CD4-positive, CD25-positive, alpha-beta regulatory T cell (primary cell): ENCODE data around the gene EFCAB11. TPM values are rescaled to one million over a fixed set of nuclear protein-coding genes. Genes with fewer than 3 reads are reported as not detected.

Source experiments
- ATAC-seq, 2 donors: fragments of 150-1000 bp; cut with Tn5 transposase; one replicate each; pipeline ENCODE4 v1.10.0; 2021; ENCODE audit warnings: low read depth in 2 of 2, moderate number of reproducible peaks in 2 of 2, moderate library complexity in 1 of 2
- DNase-seq, 3 donors: peaks; one replicate each; pipeline versions ENCODE4 v3.0.0 to v3.0.0-alpha.2; 2012 to 2022; ENCODE audit warnings: mixed read lengths in 1 of 3
- H3K27ac ChIP-seq: one replicate; pipeline ENCODE4 v1.7.0; 2013; ENCODE audit warnings: mild to moderate bottlenecking, low read length; ENCODE audit not compliant: insufficient read depth, poor library complexity, severe bottlenecking
- H3K27me3 ChIP-seq: one replicate; pipeline ENCODE4 v1.7.0; 2013; ENCODE audit warnings: low read length; ENCODE audit not compliant: control insufficient read depth, insufficient read depth
- H3K36me3 ChIP-seq: one replicate; pipeline ENCODE4 v1.7.0; 2013; ENCODE audit warnings: mild to moderate bottlenecking, low read length, moderate library complexity; ENCODE audit not compliant: control insufficient read depth, insufficient read depth
- H3K4me1 ChIP-seq: 2 replicates; pipeline ENCODE4 v1.7.0; 2013; ENCODE audit warnings: mild to moderate bottlenecking, low read length; ENCODE audit not compliant: insufficient read depth, control insufficient read depth, poor library complexity, severe bottlenecking
- H3K4me3 ChIP-seq: one replicate; pipeline ENCODE4 v1.7.0; 2013; ENCODE audit warnings: low read depth, mild to moderate bottlenecking, low read length, moderate library complexity
- H3K9me3 ChIP-seq, 2 experiments: 1 replicate in 1 of 2; 2 replicates in 1 of 2; pipeline ENCODE4 v1.7.0; 2013; ENCODE audit warnings: low read length in 2 of 2, mild to moderate bottlenecking in 1 of 2, moderate library complexity in 1 of 2; ENCODE audit not compliant: control insufficient read depth in 2 of 2
- H3K27ac Mint-ChIP-seq, 3 donors: one replicate each; pipeline ENCODE4 v1.8.0; 2020 to 2022; ENCODE audit warnings: mild to moderate bottlenecking in 3 of 3, mixed read lengths in 3 of 3, moderate library complexity in 2 of 3
- H3K27me3 Mint-ChIP-seq: one replicate; pipeline ENCODE4 v1.8.0; 2022; ENCODE audit warnings: mild to moderate bottlenecking, mixed read lengths
- H3K36me3 Mint-ChIP-seq: one replicate; pipeline ENCODE4 v1.8.0; 2020; ENCODE audit warnings: mixed read lengths
- H3K4me1 Mint-ChIP-seq, 4 donors: one replicate each; pipeline ENCODE4 v1.8.0; 2020 to 2022; ENCODE audit warnings: mixed read lengths in 4 of 4, mild to moderate bottlenecking in 1 of 4
- H3K4me3 Mint-ChIP-seq, 4 donors: one replicate each; pipeline ENCODE4 v1.8.0; 2020 to 2022; ENCODE audit warnings: mild to moderate bottlenecking in 4 of 4, mixed read lengths in 4 of 4, moderate library complexity in 3 of 4
- H3K9me3 Mint-ChIP-seq, 7 donors: one replicate each; pipeline ENCODE4 v1.8.0; 2020 to 2022; ENCODE audit warnings: mixed read lengths in 7 of 7, mild to moderate bottlenecking in 3 of 7, moderate library complexity in 2 of 7
- polyA plus RNA-seq, 4 donors: library from polyadenylated mRNA; unstranded; fragments of 300-500 nt; fragmentation: Illumina TruSeq; gene quantifications; one replicate each; pipeline ENCODE4 v1.2.3, GENCODE V29; 2021
- total RNA-seq: library from RNA; stranded (reverse); gene quantifications from one replicate; pipeline ENCODE4 v1.2.3, GENCODE V29; 2022

The EFCAB11 gene
- total and polyA plus RNA-seq, 5 donors from 2014 or later = 0.84 to 2.9 (median 1.6) TPM

GRCh38 chr14:89807892-89808291 is 146.6 kb downstream of the EFCAB11 start:
- H3K4me1 Mint-ChIP-seq = no peaks in the 10 kb centered on the region
- no peak overlapping the region for H3K27ac Mint-ChIP-seq
- Histone ChIP-seq H3K27me3 (peaks cover 5% of the 10 kb centered on the region), H3K36me3 (no peaks in the 10 kb centered on the region), H3K27ac (no peak overlapping the region), H3K4me3 (no peak overlapping the region), H3K9me3 (no peaks in the 10 kb centered on the region), H3K4me1 (no peaks in the 10 kb centered on the region)
- ATAC-seq (no peak), DNase-seq (no peak)
- H3K27me3 Mint-ChIP-seq = peaks cover 17% of the 10 kb centered on the region
- H3K36me3 Mint-ChIP-seq = no peaks in the 10 kb centered on the region
- no peak overlapping the region for H3K4me3 Mint-ChIP-seq
- no peaks in the 10 kb centered on the region for H3K9me3 Mint-ChIP-seq

DNA sequence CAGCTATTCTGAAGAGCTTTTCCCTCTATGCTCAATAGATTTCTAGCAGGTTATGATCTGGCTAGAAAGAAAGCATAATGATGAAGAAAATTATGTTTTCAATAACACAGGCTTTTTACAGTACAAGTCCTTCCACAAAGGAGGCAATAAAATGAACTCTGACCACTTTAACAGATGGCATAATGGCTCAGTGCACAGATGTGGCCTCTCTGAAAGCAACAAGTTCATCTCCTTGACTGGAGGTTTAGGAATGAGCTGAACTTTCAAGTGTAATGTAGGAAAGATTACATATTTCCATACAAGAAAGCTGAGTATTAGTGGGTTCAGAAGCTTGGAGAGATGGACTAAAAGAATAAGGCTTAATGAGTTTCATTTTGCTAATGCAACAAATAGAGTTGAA is 147.4 kb downstream of the EFCAB11 start:
- H3K4me1 ChIP-seq = no peaks in the 10 kb centered on the region
- H3K9me3 ChIP-seq = no peaks in the 10 kb centered on the region
- no peaks in the 10 kb centered on the region for H3K9me3 Mint-ChIP-seq
- no peaks in the 10 kb centered on the region for H3K36me3 ChIP-seq
- ATAC-seq (no peak), DNase-seq (no peak)
- no peaks in the 10 kb centered on the region for H3K36me3 Mint-ChIP-seq
- peaks cover 9% of the 10 kb centered on the region for H3K27me3 Mint-ChIP-seq
- H3K27ac Mint-ChIP-seq = no peak overlapping the region
- peaks cover 2% of the 10 kb centered on the region for H3K27me3 ChIP-seq
- no peak overlapping the region for H3K27ac ChIP-seq
- no peaks in the 10 kb centered on the region for H3K4me1 Mint-ChIP-seq
- no peak overlapping the region for H3K4me3 ChIP-seq
- no peak overlapping the region for H3K4me3 Mint-ChIP-seq

- Histone ChIP-seq H3K4me1 (no peaks in the 10 kb centered on the region), H3K27me3 (peaks cover 2% of the 10 kb centered on the region), H3K27ac (no peak overlapping the region), H3K36me3 (no peaks in the 10 kb centered on the region), H3K4me3 (no peak overlapping the region), H3K9me3 (no peaks in the 10 kb centered on the region)
- DNase-seq (no peak), ATAC-seq (no peak)
- Mint-ChIP-seq H3K27ac (no peak overlapping the region), H3K36me3 (no peaks in the 10 kb centered on the region), H3K4me3 (no peak overlapping the region), H3K9me3 (no peaks in the 10 kb centered on the region), H3K4me1 (no peaks in the 10 kb centered on the region), H3K27me3 (peaks cover 8% of the 10 kb centered on the region)
Observed at GRCh38 chr14:89806451-89806850, 148.1 kb downstream of the EFCAB11 start.

DNA sequence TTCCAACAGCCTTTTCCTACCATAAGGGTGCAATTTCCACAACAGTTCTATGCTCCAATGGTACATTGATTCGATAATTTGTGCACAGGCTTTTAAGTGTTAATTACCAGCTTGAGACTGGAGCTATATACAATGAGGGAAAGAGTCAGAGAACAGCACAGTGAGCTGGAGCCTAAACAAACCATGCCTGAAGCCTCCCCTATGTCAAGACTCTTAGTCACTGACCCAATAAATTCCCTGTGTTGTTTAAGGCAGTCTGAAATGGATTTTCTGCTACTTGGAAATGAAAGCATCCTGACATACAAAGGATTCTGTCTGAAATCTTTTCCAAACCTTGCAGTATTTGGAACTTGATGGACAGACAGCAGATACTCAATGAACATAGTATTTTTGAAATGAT is 149.0 kb downstream of the EFCAB11 start:
- no peak overlapping the region for H3K27ac ChIP-seq
- Mint-ChIP-seq H3K4me1 (peaks cover 0 to 2% (median 0%) of the 10 kb centered on the region in 4 donors), H3K9me3 (no peaks in the 10 kb centered on the region), H3K27me3 (peaks cover 4% of the 10 kb centered on the region), H3K36me3 (no peaks in the 10 kb centered on the region), H3K4me3 (no peak overlapping the region), H3K27ac (no peak overlapping the region)
- DNase-seq (no peak), ATAC-seq (no peak)
- H3K4me3 ChIP-seq = no peak overlapping the region
- no peaks in the 10 kb centered on the region for H3K36me3 ChIP-seq
- H3K9me3 ChIP-seq = no peaks in the 10 kb centered on the region
- no peaks in the 10 kb centered on the region for H3K4me1 ChIP-seq
- peaks cover 2% of the 10 kb centered on the region for H3K27me3 ChIP-seq

- Mint-ChIP-seq H3K27me3 (peaks cover 4% of the 10 kb centered on the region), H3K9me3 (no peaks in the 10 kb centered on the region), H3K4me3 (no peak overlapping the region), H3K36me3 (no peaks in the 10 kb centered on the region), H3K27ac (no peak overlapping the region), H3K4me1 (peaks cover 0 to 2% (median 0%) of the 10 kb centered on the region in 4 donors)
- Histone ChIP-seq H3K27me3 (peaks cover 2% of the 10 kb centered on the region), H3K27ac (no peak overlapping the region), H3K4me3 (no peak overlapping the region), H3K36me3 (no peaks in the 10 kb centered on the region), H3K9me3 (no peaks in the 10 kb centered on the region), H3K4me1 (no peaks in the 10 kb centered on the region)
- DNase-seq (no peak), ATAC-seq (no peak)
Observed at GRCh38 chr14:89803542-89803941, 151.0 kb downstream of the EFCAB11 start.

- Mint-ChIP-seq H3K27me3 (peaks cover 4% of the 10 kb centered on the region), H3K36me3 (no peaks in the 10 kb centered on the region), H3K4me1 (peaks cover 0 to 2% (median 0%) of the 10 kb centered on the region in 4 donors), H3K9me3 (no peaks in the 10 kb centered on the region), H3K27ac (no peak overlapping the region), H3K4me3 (no peak overlapping the region)
- Histone ChIP-seq H3K4me1 (no peaks in the 10 kb centered on the region), H3K9me3 (no peaks in the 10 kb centered on the region), H3K36me3 (no peaks in the 10 kb centered on the region), H3K4me3 (no peak overlapping the region), H3K27ac (no peak overlapping the region), H3K27me3 (no peaks in the 10 kb centered on the region)
- DNase-seq = no peak
- no peak for ATAC-seq
Observed at GRCh38 chr14:89801136-89801535, 153.4 kb downstream of the EFCAB11 start.

- Mint-ChIP-seq H3K9me3 (no peaks in the 10 kb centered on the region), H3K36me3 (no peaks in the 10 kb centered on the region), H3K27me3 (no peaks in the 10 kb centered on the region), H3K4me1 (peaks cover 0 to 2% (median 0%) of the 10 kb centered on the region in 4 donors), H3K27ac (no peak overlapping the region), H3K4me3 (no peak overlapping the region)
- no peak for DNase-seq
- Histone ChIP-seq H3K27ac (no peak overlapping the region), H3K27me3 (no peaks in the 10 kb centered on the region), H3K4me1 (no peaks in the 10 kb centered on the region), H3K4me3 (no peak overlapping the region), H3K9me3 (no peaks in the 10 kb centered on the region), H3K36me3 (no peaks in the 10 kb centered on the region)
- ATAC-seq = no peak
Observed at GRCh38 chr14:89798212-89798773, 156.2 kb downstream of the EFCAB11 start.

DNA sequence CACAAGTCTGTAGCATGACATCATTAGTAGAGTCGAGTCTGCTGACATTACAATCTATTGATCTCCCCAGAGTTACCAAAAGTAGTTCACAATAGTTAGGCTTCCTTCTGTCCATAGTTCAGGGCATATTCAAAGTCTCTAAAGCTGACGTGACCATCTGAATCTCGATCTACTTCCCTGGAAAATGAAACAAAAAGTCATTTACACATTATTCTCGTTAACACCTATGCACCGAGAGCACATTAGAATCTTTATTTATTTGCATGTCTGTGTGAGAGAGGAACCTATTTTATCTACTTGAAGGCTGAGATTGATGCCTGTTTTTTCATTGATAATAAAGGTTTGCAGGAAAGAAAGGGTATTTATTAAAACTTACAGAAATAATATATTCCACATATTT is 157.4 kb downstream of the EFCAB11 start:
- Histone ChIP-seq H3K4me1 (no peaks in the 10 kb centered on the region), H3K27me3 (no peaks in the 10 kb centered on the region), H3K27ac (no peak overlapping the region), H3K4me3 (no peak overlapping the region), H3K9me3 (no peaks in the 10 kb centered on the region), H3K36me3 (no peaks in the 10 kb centered on the region)
- Mint-ChIP-seq H3K4me3 (no peak overlapping the region), H3K27me3 (no peaks in the 10 kb centered on the region), H3K36me3 (no peaks in the 10 kb centered on the region), H3K9me3 (peaks cover 0 to 1% (median 0%) of the 10 kb centered on the region in 7 donors), H3K4me1 (peaks cover 0 to 2% (median 0%) of the 10 kb centered on the region in 4 donors), H3K27ac (no peak overlapping the region)
- DNase-seq (no peak), ATAC-seq (no peak)
